B cell (primary cell): ENCODE results near the gene SMARCC2. TPM values are rescaled to one million over a fixed set of nuclear protein-coding genes. Genes with fewer than 3 reads are reported as not detected.

Source experiments
- ATAC-seq: fragments of 200-7000 bp; cut with Tn5 transposase; one replicate; pipeline ENCODE4 v1.10.0; 2021; ENCODE audit warnings: low read depth, mild to moderate bottlenecking, moderate number of reproducible peaks, moderate library complexity
- CTCF ChIA-PET: fragments of 350-600 bp; sonication (Branson Sonifier 250); formaldehyde crosslinking; loops from one replicate; lab custom pipeline; 2021; ENCODE audit warnings: antibody characterized with exemption, inconsistent platforms; lab: Charles Lee
- POLR2A ChIA-PET: fragments of 350-600 bp; sonication (Branson Sonifier 250); formaldehyde crosslinking; loops from one replicate; lab custom pipeline; 2021; ENCODE audit warnings: antibody characterized with exemption; lab: Charles Lee
- DNase-seq: peaks from one replicate; pipeline ENCODE4 v3.0.0; 2013
- H2AFZ ChIP-seq: 2 replicates; pipeline ENCODE4 v1.6.1; 2012; ENCODE audit warnings: mild to moderate bottlenecking, low read depth, low read length; ENCODE audit not compliant: insufficient read depth, poor library complexity, severe bottlenecking
- H3K27ac ChIP-seq, 2 donors: 1 replicate in 1 of 2; 2 replicates in 1 of 2; pipeline ENCODE4 v1.5.1; 2012 to 2013; ENCODE audit warnings: low read length in 2 of 2, mild to moderate bottlenecking in 2 of 2, moderate library complexity in 1 of 2
- H3K27me3 ChIP-seq, 4 experiments: fragments of 200-600 bp in 1 of 4; sonication (generic) in 1 of 4; replicated peaks in 1 of 4; 1 replicate in 2 of 4; 2 replicates in 2 of 4; pipeline versions ENCODE4 v1.6.1 to v1.7.0; 2013 to 2016; ENCODE audit warnings: low read length in 3 of 4, mild to moderate bottlenecking in 2 of 4, mixed read lengths in 1 of 4, moderate library complexity in 1 of 4; ENCODE audit not compliant: insufficient read depth in 4 of 4, control insufficient read depth in 3 of 4; ENCODE audit errors: control extremely low read depth in 1 of 4
- H3K36me3 ChIP-seq, 2 experiments: replicated peaks in 1 of 2; 1 replicate in 1 of 2; 2 replicates in 1 of 2; pipeline versions ENCODE4 v1.6.1 to v1.7.1; 2013; ENCODE audit warnings: low read length in 1 of 2; ENCODE audit not compliant: insufficient read depth in 2 of 2, control insufficient read depth in 1 of 2; ENCODE audit errors: control extremely low read depth in 1 of 2, extremely low read depth in 1 of 2
- H3K4me1 ChIP-seq, 2 donors: fragments of 200-600 bp in 1 of 2; sonication (generic) in 1 of 2; 1 replicate in 1 of 2; 2 replicates in 1 of 2; pipeline versions ENCODE4 v1.5.1 to v1.6.1; 2013 to 2017; ENCODE audit warnings: low read length in 2 of 2; ENCODE audit not compliant: control insufficient read depth in 2 of 2, insufficient read depth in 2 of 2
- H3K4me2 ChIP-seq: replicated peaks from 2 replicates; pipeline ENCODE3; 2012; ENCODE audit warnings: mild to moderate bottlenecking, low read depth, low read length; ENCODE audit not compliant: poor library complexity, severe bottlenecking
- H3K4me3 ChIP-seq, 5 experiments: fragments of 200-600 bp in 1 of 5; sonication (generic) in 1 of 5; 1 replicate in 3 of 5; 2 replicates in 2 of 5; pipeline versions ENCODE4 v1.5.1 to v1.7.0; 2011 to 2016; ENCODE audit warnings: low read length in 4 of 5, mild to moderate bottlenecking in 4 of 5, low read depth in 2 of 5, control low read depth in 1 of 5, moderate library complexity in 1 of 5; ENCODE audit not compliant: insufficient read depth in 1 of 5; ENCODE audit errors: control extremely low read depth in 1 of 5, extremely low read depth in 1 of 5
- H3K79me2 ChIP-seq: fragments of 200-600 bp; sonication (generic); one replicate; pipeline ENCODE4 v1.6.0; 2016; ENCODE audit warnings: low read length; ENCODE audit not compliant: control insufficient read depth, insufficient read depth
- H3K9ac ChIP-seq: fragments of 200-600 bp; sonication (generic); 2 replicates; pipeline ENCODE4 v1.6.1; 2017; ENCODE audit warnings: mild to moderate bottlenecking, low read length, moderate library complexity
- H3K9me3 ChIP-seq, 3 donors: one replicate each; pipeline versions ENCODE4 v1.6.1 to v1.7.1; 2013; ENCODE audit warnings: low read length in 2 of 3; ENCODE audit not compliant: control insufficient read depth in 2 of 3, insufficient read depth in 1 of 3; ENCODE audit errors: control extremely low read depth in 1 of 3
- H4K20me1 ChIP-seq: 2 replicates; pipeline ENCODE4 v1.6.0; 2012; ENCODE audit warnings: mild to moderate bottlenecking, low read length; ENCODE audit not compliant: insufficient read depth, control insufficient read depth, poor library complexity, severe bottlenecking
- H3K27ac Mint-ChIP-seq: one replicate; pipeline ENCODE4 v1.8.0; 2021; ENCODE audit warnings: mixed read lengths
- H3K27me3 Mint-ChIP-seq: one replicate; pipeline ENCODE4 v1.8.0; 2021; ENCODE audit warnings: mixed read lengths
- H3K4me1 Mint-ChIP-seq: one replicate; pipeline ENCODE4 v1.8.0; 2021; ENCODE audit warnings: mixed read lengths
- H3K4me3 Mint-ChIP-seq: one replicate; pipeline ENCODE4 v1.8.0; 2021; ENCODE audit warnings: mixed read lengths
- H3K9me3 Mint-ChIP-seq: one replicate; pipeline ENCODE4 v1.8.0; 2022; ENCODE audit warnings: mixed read lengths; ENCODE audit not compliant: insufficient read depth
- EZH2 ChIP-seq: IDR thresholded peaks from 2 replicates; pipeline ENCODE4 v1.6.1; 2012; ENCODE audit warnings: borderline replicate concordance, low read depth, mild to moderate bottlenecking, moderate library complexity, low read length; ENCODE audit not compliant: insufficient read depth, poor library complexity, severe bottlenecking
- WGBS: methylation state at CpG from one replicate; pipeline ENCODE4 v1.1.5; 2013; ENCODE audit warnings: missing lambda C conversion rate; ENCODE audit not compliant: insufficient coverage; 5-methylcytosine and 5-hydroxymethylcytosine counted together
- intact Hi-C: fragments of 100-400 bp; cut with micrococcal nuclease; formaldehyde crosslinking; loops from one replicate; pipeline ENCODE4 v1.10.0; 2022
- polyA plus RNA-seq: library from polyadenylated mRNA; depleted of rRNA; stranded (reverse); fragments of >200 nt; gene quantifications from 2 replicates; pipeline ENCODE4 v1.2.3, GENCODE V29; 2012
- total RNA-seq, 2 donors: library from RNA; stranded (reverse); fragments of 120-200 nt in 1 of 2; gene quantifications; 1 replicate in 1 of 2; 2 replicates in 1 of 2; pipeline versions ENCODE4 v1.2.3 to v1.2.4, GENCODE V29; 2013 to 2022
- TF ChIP-seq, protein P1 (sequence below): fragments of 200-600 bp; IDR thresholded peaks from one replicate; pipeline ENCODE4 v1.8.0; 2022; ENCODE audit warnings: antibody characterized with exemption, mild to moderate bottlenecking

The SMARCC2 gene
- total and polyA plus RNA-seq, 2 donors (not counting 1 experiment from before 2014, with no cell fraction given) = 70.4 to 198 TPM

DNA sequence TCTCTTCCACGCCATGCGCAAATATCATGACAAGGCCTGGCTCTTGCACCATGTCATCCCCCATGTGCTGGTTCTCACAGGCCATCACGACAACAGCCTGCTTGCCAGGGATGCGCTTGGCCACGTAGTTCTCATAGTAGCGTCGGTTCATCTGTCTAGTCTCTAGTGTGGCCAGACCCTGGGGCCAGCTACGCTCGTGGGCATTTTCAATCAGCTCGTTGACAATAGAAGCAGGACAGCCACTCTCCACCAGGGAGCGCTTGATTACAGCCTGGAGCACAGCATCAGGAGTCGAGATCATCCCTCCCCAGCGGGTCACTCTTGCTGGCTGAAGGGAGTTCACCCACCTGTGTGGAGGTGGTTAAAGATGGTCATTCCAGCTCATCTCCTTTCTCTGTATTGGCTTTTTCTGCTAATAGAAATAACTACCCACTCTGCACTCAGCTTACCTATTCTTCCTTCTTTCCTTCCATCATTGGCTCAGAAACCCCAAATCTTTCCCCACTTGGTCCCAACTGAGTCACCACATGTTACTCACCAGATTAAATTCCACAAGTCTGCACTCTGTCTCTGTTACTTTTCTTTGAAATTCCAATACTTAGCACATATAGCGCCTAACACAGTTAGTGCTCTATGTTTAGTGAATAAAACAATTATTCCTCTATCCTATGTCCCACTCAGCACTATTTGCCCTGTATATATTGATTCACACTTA is 17.3 kb upstream of the SMARCC2 start:
- Histone ChIP-seq H4K20me1 (peaks cover 6% of the 10 kb centered on the region), H3K4me3 (no peak overlapping the region), H3K27ac (peak overlapping the region in 1 of 2 donors; percentile 65), H3K4me1 (peaks cover 9 to 18% of the 10 kb centered on the region in 2 donors), H3K9ac (no peak overlapping the region), H3K79me2 (peaks cover 12% of the 10 kb centered on the region), H3K36me3 (peaks cover 3 to 58% of the 10 kb centered on the region in 2 experiments), H3K9me3 (no peaks in the 10 kb centered on the region), H3K27me3 (no peaks in the 10 kb centered on the region), H2AFZ (no peak overlapping the region), H3K4me2 (no peak overlapping the region)
- intact Hi-C loops = loop anchor here (1.0 to 5.0 kb wide), 3 partner anchors 18 to 261 kb away; partner anchors contain the start of genes ANKRD52, NABP2 and SPRYD4
- 91% methylated on average over 10 of the region's 14 CpGs for WGBS
- H3K27ac Mint-ChIP-seq = peak overlapping the region; percentile 89
- H3K4me3 Mint-ChIP-seq = no peak overlapping the region
- no peaks in the 10 kb centered on the region for H3K9me3 Mint-ChIP-seq
- no peak for ATAC-seq
- DNase-seq = peak; percentile 65
- H3K27me3 Mint-ChIP-seq = no peaks in the 10 kb centered on the region
- CTCF ChIA-PET = interaction anchor here (0.6 to 7.6 kb wide), 19 partner anchors 9 to 490 kb away, joined by 3 to 126 read pairs (median 4); partner anchors contain the start of genes ANKRD52, CNPY2, COQ10A and NABP2
- TF ChIP-seq, protein P1, sequence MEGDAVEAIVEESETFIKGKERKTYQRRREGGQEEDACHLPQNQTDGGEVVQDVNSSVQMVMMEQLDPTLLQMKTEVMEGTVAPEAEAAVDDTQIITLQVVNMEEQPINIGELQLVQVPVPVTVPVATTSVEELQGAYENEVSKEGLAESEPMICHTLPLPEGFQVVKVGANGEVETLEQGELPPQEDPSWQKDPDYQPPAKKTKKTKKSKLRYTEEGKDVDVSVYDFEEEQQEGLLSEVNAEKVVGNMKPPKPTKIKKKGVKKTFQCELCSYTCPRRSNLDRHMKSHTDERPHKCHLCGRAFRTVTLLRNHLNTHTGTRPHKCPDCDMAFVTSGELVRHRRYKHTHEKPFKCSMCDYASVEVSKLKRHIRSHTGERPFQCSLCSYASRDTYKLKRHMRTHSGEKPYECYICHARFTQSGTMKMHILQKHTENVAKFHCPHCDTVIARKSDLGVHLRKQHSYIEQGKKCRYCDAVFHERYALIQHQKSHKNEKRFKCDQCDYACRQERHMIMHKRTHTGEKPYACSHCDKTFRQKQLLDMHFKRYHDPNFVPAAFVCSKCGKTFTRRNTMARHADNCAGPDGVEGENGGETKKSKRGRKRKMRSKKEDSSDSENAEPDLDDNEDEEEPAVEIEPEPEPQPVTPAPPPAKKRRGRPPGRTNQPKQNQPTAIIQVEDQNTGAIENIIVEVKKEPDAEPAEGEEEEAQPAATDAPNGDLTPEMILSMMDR = peak; percentile 63
- no peak for TF ChIP-seq EZH2
- H3K4me1 Mint-ChIP-seq = peaks cover 47% of the 10 kb centered on the region
- POLR2A ChIA-PET = interaction anchor here (0.5 to 4.9 kb wide), 3 partner anchors 15 to 55 kb away, joined by 3 to 65 read pairs (median 6); partner anchors contain the start of genes RNF41 and SMARCC2

DNA sequence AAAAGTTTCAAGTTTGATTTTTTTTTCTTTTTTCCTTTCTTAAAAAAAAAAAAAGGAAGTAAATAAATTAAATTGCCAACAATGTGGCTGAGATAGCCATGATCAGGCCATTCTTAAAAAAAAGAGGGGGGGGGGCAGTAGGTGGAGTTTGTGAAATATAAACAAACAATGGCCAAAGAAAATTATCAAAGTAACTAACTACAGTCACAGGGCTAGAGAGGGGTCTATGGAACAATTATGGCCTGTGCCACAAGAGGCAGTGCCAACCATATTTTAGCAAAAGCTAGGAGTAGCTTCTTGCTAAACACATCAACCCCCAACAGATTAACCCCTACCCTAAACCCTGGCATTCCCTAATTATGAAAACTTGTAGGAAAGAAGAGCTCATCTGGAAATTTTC is 16.2 kb upstream of the SMARCC2 start:
- Mint-ChIP-seq H3K27ac (peak overlapping the region; percentile 89), H3K4me3 (no peak overlapping the region), H3K4me1 (peaks cover 45% of the 10 kb centered on the region), H3K27me3 (no peaks in the 10 kb centered on the region), H3K9me3 (no peaks in the 10 kb centered on the region)
- peaks cover 8% of the 10 kb centered on the region for H3K79me2 ChIP-seq
- H3K36me3 ChIP-seq = peaks cover 3 to 48% of the 10 kb centered on the region in 2 experiments
- H3K9ac ChIP-seq = no peak overlapping the region
- POLR2A ChIA-PET = interaction anchor here (0.6 to 4.9 kb wide), 3 partner anchors 11 to 212 kb away, joined by 3 to 65 read pairs (median 4); partner anchors contain the start of gene RNF41
- DNase-seq = peak; percentile 35
- CTCF ChIA-PET = interaction anchor here (0.7 to 7.6 kb wide), 14 partner anchors 13 to 400 kb away, joined by 3 to 126 read pairs (median 4); partner anchors contain the start of genes ANKRD52, COQ10A, NABP2 and RNF41
- H3K27ac ChIP-seq = peak overlapping the region; percentile 9 to 52
- ATAC-seq = no peak
- H3K4me2 ChIP-seq = no peak overlapping the region
- TF ChIP-seq, protein P1 = peak; percentile 35
- TF ChIP-seq EZH2 = no peak
- H3K4me1 ChIP-seq = peaks cover 9 to 15% of the 10 kb centered on the region in 2 donors
- no peaks in the 10 kb centered on the region for H3K27me3 ChIP-seq
- intact Hi-C loops = loop anchor here (5.0 kb wide), 2 partner anchors 52 to 262 kb away; partner anchors contain the start of genes ANKRD52 and SPRYD4
- no peaks in the 10 kb centered on the region for H3K9me3 ChIP-seq
- peaks cover 6% of the 10 kb centered on the region for H4K20me1 ChIP-seq
- no peak overlapping the region for H2AFZ ChIP-seq
- H3K4me3 ChIP-seq = no peak overlapping the region
